NCI-H446 treated with DMSO at 0.1 percent for 48 hours (cell line): ENCODE data around the gene LHFPL3.
"Not testable (repeated sequence)": the region's sequence is repeated elsewhere in the genome, so short reads cannot be mapped to it uniquely, and the experiment has no call there.

ENCODE experiments used
- DNase-seq: peaks from one replicate; lab custom pipeline; 2025; lab: John Stamatoyannopoulos, UW

LHFPL3 gene

GRCh38 chr7:104482362-104483037, 154.1 kb downstream of the LHFPL3 start:
- peak; percentile 17 for DNase-seq

GRCh38 chr7:104486931-104487330, 158.5 kb downstream of the LHFPL3 start:
- no peak for DNase-seq

- DNase-seq, result no peak
Measured at GRCh38 chr7:104487642-104488041, 159.2 kb downstream of the LHFPL3 start.

- DNase-seq, result no peak
Measured at GRCh38 chr7:104497379-104497967, 169.1 kb downstream of the LHFPL3 start.

GRCh38 chr7:104499975-104500374, 171.6 kb downstream of the LHFPL3 start:
- no peak for DNase-seq

GRCh38 chr7:104509874-104510273, 181.5 kb downstream of the LHFPL3 start:
- DNase-seq, result no peak

- DNase-seq, result no peak
Measured at GRCh38 chr7:104524853-104525252, 196.4 kb downstream of the LHFPL3 start.

GRCh38 chr7:104528142-104528541, 199.7 kb downstream of the LHFPL3 start:
- DNase-seq, result no peak

GRCh38 chr7:104529567-104529966, 201.2 kb downstream of the LHFPL3 start:
- DNase-seq, result no peak

GRCh38 chr7:104530251-104530650, 201.8 kb downstream of the LHFPL3 start:
- DNase-seq, result no peak

- DNase-seq, result no peak
Measured at GRCh38 chr7:104534149-104534548, 205.7 kb downstream of the LHFPL3 start.

GRCh38 chr7:104535841-104536240, 207.4 kb downstream of the LHFPL3 start:
- no peak for DNase-seq

- no peak for DNase-seq
Measured at GRCh38 chr7:104536956-104537355, 208.6 kb downstream of the LHFPL3 start.

GRCh38 chr7:104538152-104538551, 209.7 kb downstream of the LHFPL3 start:
- DNase-seq, result no peak

- DNase-seq, result no peak
Measured at GRCh38 chr7:104541897-104542296, 213.5 kb downstream of the LHFPL3 start.

GRCh38 chr7:104548861-104549260, 220.5 kb downstream of the LHFPL3 start:
- no peak for DNase-seq

- DNase-seq, result no peak
Measured at GRCh38 chr7:104550362-104550761, 222.0 kb downstream of the LHFPL3 start.

- no peak for DNase-seq
Measured at GRCh38 chr7:104551226-104551625, 222.8 kb downstream of the LHFPL3 start.

- no peak for DNase-seq
Measured at GRCh38 chr7:104552102-104552501, 223.7 kb downstream of the LHFPL3 start.

GRCh38 chr7:104553074-104553473, 224.7 kb downstream of the LHFPL3 start:
- no peak for DNase-seq

GRCh38 chr7:104563350-104563901, 235.0 kb downstream of the LHFPL3 start:
- not testable (repeated sequence) for DNase-seq

GRCh38 chr7:104569751-104570150, 241.3 kb downstream of the LHFPL3 start:
- no peak for DNase-seq

- DNase-seq, result no peak
Measured at GRCh38 chr7:104572554-104572953, 244.2 kb downstream of the LHFPL3 start.

- DNase-seq, result no peak
Measured at GRCh38 chr7:104584620-104585019, 256.2 kb downstream of the LHFPL3 start.
